ENCODE results near the gene SDC4.

DNA sequence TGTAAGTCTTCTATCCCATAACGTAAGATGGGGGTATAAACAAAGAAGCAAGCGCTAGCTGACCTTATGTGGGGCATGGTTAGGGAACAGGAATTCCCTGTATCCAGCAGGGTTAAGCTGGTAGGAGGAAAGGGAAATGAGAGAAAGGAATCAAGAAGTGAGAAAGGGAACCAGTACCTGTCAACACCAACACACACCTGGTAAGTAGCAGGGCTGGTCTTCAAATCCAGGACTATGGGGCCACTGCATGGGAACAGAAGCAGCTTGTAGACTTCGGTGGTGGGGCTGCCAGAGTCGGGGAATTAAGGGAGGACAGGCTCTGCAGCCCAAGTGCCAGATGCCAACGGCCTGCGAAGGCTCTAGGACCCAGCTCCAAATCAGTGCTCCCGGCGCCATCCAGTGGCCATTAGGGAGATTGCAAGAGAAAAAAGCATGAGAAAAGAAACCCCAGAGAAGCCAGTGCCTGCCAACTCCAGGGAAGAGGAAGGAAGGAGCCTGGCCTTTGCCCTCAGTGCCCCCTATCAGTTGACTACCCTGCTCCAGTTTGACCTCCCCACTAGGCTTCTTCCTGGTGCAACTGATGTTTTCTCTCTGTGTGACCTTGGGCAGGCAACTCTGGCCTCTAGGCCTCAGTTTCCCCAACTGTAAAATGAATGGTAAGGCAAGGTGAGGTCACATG is 57.4 kb downstream of the SDC4 start:
- no peak for TF ChIP-seq POLR2A (IDR thresholded peaks at IDR 0.05)
- TF ChIP-seq, protein P1, sequence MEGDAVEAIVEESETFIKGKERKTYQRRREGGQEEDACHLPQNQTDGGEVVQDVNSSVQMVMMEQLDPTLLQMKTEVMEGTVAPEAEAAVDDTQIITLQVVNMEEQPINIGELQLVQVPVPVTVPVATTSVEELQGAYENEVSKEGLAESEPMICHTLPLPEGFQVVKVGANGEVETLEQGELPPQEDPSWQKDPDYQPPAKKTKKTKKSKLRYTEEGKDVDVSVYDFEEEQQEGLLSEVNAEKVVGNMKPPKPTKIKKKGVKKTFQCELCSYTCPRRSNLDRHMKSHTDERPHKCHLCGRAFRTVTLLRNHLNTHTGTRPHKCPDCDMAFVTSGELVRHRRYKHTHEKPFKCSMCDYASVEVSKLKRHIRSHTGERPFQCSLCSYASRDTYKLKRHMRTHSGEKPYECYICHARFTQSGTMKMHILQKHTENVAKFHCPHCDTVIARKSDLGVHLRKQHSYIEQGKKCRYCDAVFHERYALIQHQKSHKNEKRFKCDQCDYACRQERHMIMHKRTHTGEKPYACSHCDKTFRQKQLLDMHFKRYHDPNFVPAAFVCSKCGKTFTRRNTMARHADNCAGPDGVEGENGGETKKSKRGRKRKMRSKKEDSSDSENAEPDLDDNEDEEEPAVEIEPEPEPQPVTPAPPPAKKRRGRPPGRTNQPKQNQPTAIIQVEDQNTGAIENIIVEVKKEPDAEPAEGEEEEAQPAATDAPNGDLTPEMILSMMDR (IDR thresholded peaks at IDR 0.05): peak; percentile 63 to 77 (median 72)

Measured in vagina (tissue), 2 donors.